WTC11 (cell line): ENCODE measurements around the gene ZNF398. TPM values are rescaled to one million over a fixed set of nuclear protein-coding genes. Genes with fewer than 3 reads are reported as not detected.

ENCODE experiments used
- ATAC-seq: fragments of 200-7000 bp; cut with Tn5 transposase; 2 replicates; pipeline ENCODE4 v1.10.0; 2021; ENCODE audit warnings: mild to moderate bottlenecking, moderate library complexity
- CTCF ChIA-PET: fragments of 300-600 bp; sonication (Branson Sonifier 250); formaldehyde crosslinking; loops from one replicate; lab custom pipeline; 2021; ENCODE audit warnings: antibody characterized with exemption; lab: Charles Lee
- POLR2A ChIA-PET: fragments of 350-600 bp; sonication (Branson Sonifier 250); formaldehyde crosslinking; loops from one replicate; lab custom pipeline; 2021; ENCODE audit warnings: antibody characterized with exemption; lab: Charles Lee
- DNase-seq: peaks from one replicate; pipeline ENCODE4 v3.0.0; 2021; ENCODE audit warnings: low spot score
- H3K27ac Mint-ChIP-seq: 2 replicates; pipeline ENCODE4 v1.8.0; 2021; ENCODE audit warnings: mixed read lengths
- H3K27me3 Mint-ChIP-seq: 2 replicates; pipeline ENCODE4 v1.8.0; 2021; ENCODE audit warnings: low read depth, mild to moderate bottlenecking, moderate library complexity, mixed read lengths
- H3K36me3 Mint-ChIP-seq: 2 replicates; pipeline ENCODE4 v1.8.0; 2021; ENCODE audit warnings: mixed read lengths
- H3K4me1 Mint-ChIP-seq: 2 replicates; pipeline ENCODE4 v1.8.0; 2022; ENCODE audit warnings: mixed read lengths
- H3K4me3 Mint-ChIP-seq: 2 replicates; pipeline ENCODE4 v1.8.0; 2021; ENCODE audit warnings: mild to moderate bottlenecking, moderate library complexity, mixed read lengths
- H3K9me3 Mint-ChIP-seq: 2 replicates; pipeline ENCODE4 v1.8.0; 2021; ENCODE audit warnings: mixed read lengths
- ATF1 ChIP-seq: sonication (generic); formaldehyde crosslinking; IDR thresholded peaks from 2 replicates; pipeline ENCODE4 v1.8.1; 2023; ENCODE audit warnings: mild to moderate bottlenecking, moderate library complexity, missing genetic modification reagents
- CBFB ChIP-seq: sonication (generic); formaldehyde crosslinking; IDR thresholded peaks from 2 replicates; pipeline ENCODE4 v1.8.1; 2022; ENCODE audit warnings: mild to moderate bottlenecking, low read depth, missing genetic modification reagents
- FOXK1 ChIP-seq: sonication (generic); formaldehyde crosslinking; IDR thresholded peaks from 2 replicates; pipeline ENCODE4 v1.8.0; 2022; ENCODE audit warnings: mild to moderate bottlenecking, moderate library complexity, missing genetic modification reagents
- GABPB1 ChIP-seq: sonication (generic); formaldehyde crosslinking; IDR thresholded peaks from 2 replicates; pipeline ENCODE4 v1.8.1; 2023; ENCODE audit warnings: mild to moderate bottlenecking, missing genetic modification reagents
- GTF2I ChIP-seq: fragments of 250-450 bp; sonication (Bioruptor Pico); conservative IDR thresholded peaks from 2 replicates; pipeline ENCODE4 v1.4.0; 2021; ENCODE audit warnings: mild to moderate bottlenecking
- HMGA2 ChIP-seq: fragments of 250-450 bp; sonication (Bioruptor Pico); IDR thresholded peaks from 2 replicates; pipeline ENCODE4 v1.4.0; 2021; ENCODE audit warnings: mild to moderate bottlenecking, moderate library complexity
- IRF2 ChIP-seq: sonication (generic); formaldehyde crosslinking; IDR thresholded peaks from 2 replicates; pipeline ENCODE4 v1.8.0; 2022; ENCODE audit warnings: low read depth, missing genetic modification reagents, borderline replicate concordance
- MXD4 ChIP-seq: fragments of 250-450 bp; sonication (Bioruptor Pico); IDR thresholded peaks from 2 replicates; pipeline ENCODE4 v1.8.0; 2021; ENCODE audit warnings: mild to moderate bottlenecking, moderate library complexity, borderline replicate concordance
- NFYB ChIP-seq: sonication (generic); formaldehyde crosslinking; conservative IDR thresholded peaks from 2 replicates; pipeline ENCODE4 v1.8.0; 2022; ENCODE audit warnings: low read depth, missing genetic modification reagents
- SMAD4 ChIP-seq: sonication (generic); formaldehyde crosslinking; IDR thresholded peaks from 2 replicates; pipeline ENCODE4 v1.8.0; 2022; ENCODE audit warnings: mild to moderate bottlenecking, missing genetic modification reagents
- SOX15 ChIP-seq: fragments of 250-450 bp; sonication (Bioruptor Pico); IDR thresholded peaks from 2 replicates; pipeline ENCODE4 v1.9.0; 2021; ENCODE audit warnings: mild to moderate bottlenecking
- SP1 ChIP-seq: sonication (generic); formaldehyde crosslinking; conservative IDR thresholded peaks from 2 replicates; pipeline ENCODE4 v1.8.1; 2022; ENCODE audit warnings: missing genetic modification reagents
- TEAD1 ChIP-seq: sonication (generic); formaldehyde crosslinking; IDR thresholded peaks from 2 replicates; pipeline ENCODE4 v1.8.0; 2022; ENCODE audit warnings: mild to moderate bottlenecking, missing genetic modification reagents
- ZNF317 ChIP-seq: sonication (generic); formaldehyde crosslinking; IDR thresholded peaks from 2 replicates; pipeline ENCODE4 v1.8.1; 2023; ENCODE audit warnings: low read depth, mild to moderate bottlenecking, moderate library complexity, missing genetic modification reagents, borderline replicate concordance
- total RNA-seq: library from RNA; stranded (reverse); gene quantifications from 3 replicates; pipeline ENCODE4 v1.2.3, GENCODE V29; 2021
- TF ChIP-seq, protein P1 (sequence below): sonication (generic); formaldehyde crosslinking; IDR thresholded peaks from 2 replicates; pipeline ENCODE4 v1.8.0; 2022; ENCODE audit warnings: mild to moderate bottlenecking, missing genetic modification reagents
- TF ChIP-seq, protein P2 (sequence below): sonication (generic); formaldehyde crosslinking; IDR thresholded peaks from 2 replicates; pipeline ENCODE4 v1.8.1; 2022; ENCODE audit warnings: low read depth, missing genetic modification reagents, borderline replicate concordance
- TF ChIP-seq, protein P3 (sequence below): sonication (generic); formaldehyde crosslinking; IDR thresholded peaks from 2 replicates; pipeline ENCODE4 v1.8.0; 2022; ENCODE audit warnings: mild to moderate bottlenecking, missing genetic modification reagents
- TF ChIP-seq, protein P4 (sequence below): sonication (generic); formaldehyde crosslinking; IDR thresholded peaks from 2 replicates; pipeline ENCODE4 v1.8.0; 2023; ENCODE audit warnings: mild to moderate bottlenecking, missing genetic modification reagents

The ZNF398 gene
- total RNA-seq, 1 experiment from 2014 or later = 63.2 TPM

DNA sequence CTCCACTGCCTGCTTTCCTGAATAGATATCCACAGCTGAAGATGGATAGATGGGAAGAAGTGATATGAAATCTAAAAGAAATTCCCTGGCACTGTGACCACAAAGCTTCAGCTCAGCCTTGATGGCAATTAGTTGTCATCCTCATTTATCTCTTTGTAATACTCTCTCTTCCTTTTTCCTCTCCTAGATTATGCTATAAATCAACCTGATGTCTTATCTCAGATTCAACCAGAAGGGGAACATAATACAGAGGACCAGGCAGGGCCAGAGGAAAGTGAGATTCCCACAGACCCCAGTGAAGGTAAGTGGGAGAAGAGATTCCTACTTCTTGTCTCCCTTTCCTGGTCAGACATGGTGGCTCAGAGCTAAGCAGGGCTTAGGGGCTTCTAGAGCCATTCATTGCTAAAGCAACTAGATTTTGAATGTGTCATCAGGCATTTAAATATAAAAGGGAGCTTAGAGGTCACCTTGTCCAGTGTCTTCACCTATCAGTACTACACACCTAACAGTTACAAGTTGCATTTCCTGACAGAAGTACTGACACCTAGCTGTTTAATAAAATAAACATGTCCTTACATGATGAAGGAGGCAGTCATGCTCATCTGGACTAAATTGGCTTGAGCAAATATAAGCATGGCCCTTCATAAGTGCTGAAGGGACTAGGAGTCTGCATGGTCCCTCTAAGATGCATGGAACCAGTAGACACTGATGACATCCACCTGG, 19.5 kb downstream of the ZNF398 start:
- peak overlapping the region; percentile 66; the same call in 1 of the 2 replicates for H3K27ac Mint-ChIP-seq
- H3K36me3 Mint-ChIP-seq = peaks cover 73% of the 10 kb centered on the region

DNA sequence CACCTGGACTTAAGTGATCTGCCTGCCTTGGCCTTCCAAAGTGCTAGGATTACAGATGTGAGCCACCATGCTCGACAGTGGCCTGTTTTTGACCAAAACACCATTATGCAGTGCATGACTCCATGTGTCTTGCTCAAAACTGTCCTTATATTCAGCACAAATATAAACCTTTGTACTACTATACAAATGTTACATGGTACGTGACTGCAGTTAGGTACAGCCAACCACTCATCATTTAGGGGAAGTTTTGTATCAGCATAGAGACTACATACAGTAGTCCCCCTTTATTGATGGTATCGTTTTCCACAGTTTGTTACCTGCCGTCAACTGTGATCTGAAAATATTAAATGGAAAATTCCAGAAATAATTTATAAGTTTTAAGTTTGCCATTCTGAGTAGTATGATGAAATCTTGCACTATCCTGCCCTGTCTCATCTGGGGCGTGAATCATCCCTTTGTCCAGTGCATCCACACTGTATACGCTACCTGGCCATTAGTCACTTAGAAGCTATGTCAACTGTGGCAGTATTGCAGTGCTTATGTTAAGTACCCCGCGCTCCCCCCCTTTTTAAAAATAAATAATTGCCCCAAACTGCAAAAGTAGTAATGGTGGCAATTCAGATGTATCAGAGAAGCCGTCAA, 24.8 kb downstream of the ZNF398 start:
- no peak for ATAC-seq
- Mint-ChIP-seq H3K4me3 (no peak overlapping the region), H3K9me3 (no peaks in the 10 kb centered on the region), H3K36me3 (peaks cover 74% of the 10 kb centered on the region), H3K27me3 (no peaks in the 10 kb centered on the region), H3K27ac (peak overlapping the region; percentile 50; the same call in 1 of the 2 replicates), H3K4me1 (no peaks in the 10 kb centered on the region)
- ChIA-PET CTCF (no interaction called here), POLR2A (no interaction called here)
- TF ChIP-seq IRF2 = no peak
- TF ChIP-seq, protein P1, sequence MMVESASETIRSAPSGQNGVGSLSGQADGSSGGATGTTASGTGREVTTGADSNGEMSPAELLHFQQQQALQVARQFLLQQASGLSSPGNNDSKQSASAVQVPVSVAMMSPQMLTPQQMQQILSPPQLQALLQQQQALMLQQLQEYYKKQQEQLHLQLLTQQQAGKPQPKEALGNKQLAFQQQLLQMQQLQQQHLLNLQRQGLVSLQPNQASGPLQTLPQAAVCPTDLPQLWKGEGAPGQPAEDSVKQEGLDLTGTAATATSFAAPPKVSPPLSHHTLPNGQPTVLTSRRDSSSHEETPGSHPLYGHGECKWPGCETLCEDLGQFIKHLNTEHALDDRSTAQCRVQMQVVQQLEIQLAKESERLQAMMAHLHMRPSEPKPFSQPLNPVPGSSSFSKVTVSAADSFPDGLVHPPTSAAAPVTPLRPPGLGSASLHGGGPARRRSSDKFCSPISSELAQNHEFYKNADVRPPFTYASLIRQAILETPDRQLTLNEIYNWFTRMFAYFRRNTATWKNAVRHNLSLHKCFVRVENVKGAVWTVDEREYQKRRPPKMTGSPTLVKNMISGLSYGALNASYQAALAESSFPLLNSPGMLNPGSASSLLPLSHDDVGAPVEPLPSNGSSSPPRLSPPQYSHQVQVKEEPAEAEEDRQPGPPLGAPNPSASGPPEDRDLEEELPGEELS (CRISPR knock-in tag) = no peak
- no peak for TF ChIP-seq FOXK1 (CRISPR knock-in tag)
- TF ChIP-seq ZNF317 = no peak
- no peak for TF ChIP-seq HMGA2 (CRISPR knock-in tag)
- peak; percentile 97 for TF ChIP-seq GABPB1 (CRISPR knock-in tag)
- TF ChIP-seq SP1 = no peak
- TF ChIP-seq SOX15 (CRISPR knock-in tag) = no peak
- no peak for DNase-seq

More for the DNA sequence above, 19.5 kb downstream of the ZNF398 start:
- ATAC-seq (no peak), DNase-seq (no peak)
- Mint-ChIP-seq H3K4me3 (no peak overlapping the region), H3K27me3 (no peaks in the 10 kb centered on the region), H3K4me1 (no peaks in the 10 kb centered on the region), H3K9me3 (no peaks in the 10 kb centered on the region)
- no peak for TF ChIP-seq CBFB (CRISPR knock-in tag)
- TF ChIP-seq, protein P2, sequence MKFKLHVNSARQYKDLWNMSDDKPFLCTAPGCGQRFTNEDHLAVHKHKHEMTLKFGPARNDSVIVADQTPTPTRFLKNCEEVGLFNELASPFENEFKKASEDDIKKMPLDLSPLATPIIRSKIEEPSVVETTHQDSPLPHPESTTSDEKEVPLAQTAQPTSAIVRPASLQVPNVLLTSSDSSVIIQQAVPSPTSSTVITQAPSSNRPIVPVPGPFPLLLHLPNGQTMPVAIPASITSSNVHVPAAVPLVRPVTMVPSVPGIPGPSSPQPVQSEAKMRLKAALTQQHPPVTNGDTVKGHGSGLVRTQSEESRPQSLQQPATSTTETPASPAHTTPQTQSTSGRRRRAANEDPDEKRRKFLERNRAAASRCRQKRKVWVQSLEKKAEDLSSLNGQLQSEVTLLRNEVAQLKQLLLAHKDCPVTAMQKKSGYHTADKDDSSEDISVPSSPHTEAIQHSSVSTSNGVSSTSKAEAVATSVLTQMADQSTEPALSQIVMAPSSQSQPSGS (CRISPR knock-in tag) = no peak
- no peak for TF ChIP-seq GTF2I (CRISPR knock-in tag)
- TF ChIP-seq TEAD1 (CRISPR knock-in tag) = no peak
- no peak for TF ChIP-seq SMAD4 (CRISPR knock-in tag)
- TF ChIP-seq, protein P3, sequence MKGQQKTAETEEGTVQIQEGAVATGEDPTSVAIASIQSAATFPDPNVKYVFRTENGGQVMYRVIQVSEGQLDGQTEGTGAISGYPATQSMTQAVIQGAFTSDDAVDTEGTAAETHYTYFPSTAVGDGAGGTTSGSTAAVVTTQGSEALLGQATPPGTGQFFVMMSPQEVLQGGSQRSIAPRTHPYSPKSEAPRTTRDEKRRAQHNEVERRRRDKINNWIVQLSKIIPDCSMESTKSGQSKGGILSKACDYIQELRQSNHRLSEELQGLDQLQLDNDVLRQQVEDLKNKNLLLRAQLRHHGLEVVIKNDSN (CRISPR knock-in tag) = no peak
- no peak for TF ChIP-seq MXD4 (CRISPR knock-in tag)
- TF ChIP-seq ATF1 (CRISPR knock-in tag) = no peak
- TF ChIP-seq NFYB (CRISPR knock-in tag) = no peak
- TF ChIP-seq, protein P4, sequence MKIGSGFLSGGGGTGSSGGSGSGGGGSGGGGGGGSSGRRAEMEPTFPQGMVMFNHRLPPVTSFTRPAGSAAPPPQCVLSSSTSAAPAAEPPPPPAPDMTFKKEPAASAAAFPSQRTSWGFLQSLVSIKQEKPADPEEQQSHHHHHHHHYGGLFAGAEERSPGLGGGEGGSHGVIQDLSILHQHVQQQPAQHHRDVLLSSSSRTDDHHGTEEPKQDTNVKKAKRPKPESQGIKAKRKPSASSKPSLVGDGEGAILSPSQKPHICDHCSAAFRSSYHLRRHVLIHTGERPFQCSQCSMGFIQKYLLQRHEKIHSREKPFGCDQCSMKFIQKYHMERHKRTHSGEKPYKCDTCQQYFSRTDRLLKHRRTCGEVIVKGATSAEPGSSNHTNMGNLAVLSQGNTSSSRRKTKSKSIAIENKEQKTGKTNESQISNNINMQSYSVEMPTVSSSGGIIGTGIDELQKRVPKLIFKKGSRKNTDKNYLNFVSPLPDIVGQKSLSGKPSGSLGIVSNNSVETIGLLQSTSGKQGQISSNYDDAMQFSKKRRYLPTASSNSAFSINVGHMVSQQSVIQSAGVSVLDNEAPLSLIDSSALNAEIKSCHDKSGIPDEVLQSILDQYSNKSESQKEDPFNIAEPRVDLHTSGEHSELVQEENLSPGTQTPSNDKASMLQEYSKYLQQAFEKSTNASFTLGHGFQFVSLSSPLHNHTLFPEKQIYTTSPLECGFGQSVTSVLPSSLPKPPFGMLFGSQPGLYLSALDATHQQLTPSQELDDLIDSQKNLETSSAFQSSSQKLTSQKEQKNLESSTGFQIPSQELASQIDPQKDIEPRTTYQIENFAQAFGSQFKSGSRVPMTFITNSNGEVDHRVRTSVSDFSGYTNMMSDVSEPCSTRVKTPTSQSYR (CRISPR knock-in tag) = no peak
- ChIA-PET CTCF (interaction anchor here (2.2 kb wide), 1 partner anchor 20 kb away, joined by 6 read pairs; the partner anchor contains the start of gene ZNF398), POLR2A (interaction anchor here (0.6 kb wide), 1 partner anchor 10 kb away, joined by 7 read pairs; no protein-coding TSS in a partner anchor)
